Ishikawa (cell line): ENCODE data around the gene FAM204A.

Experiments used
- CEBPB ChIP-seq: IDR thresholded peaks from 2 replicates; pipeline ENCODE4 v1.6.1; 2012
- CREB1 ChIP-seq: IDR thresholded peaks from 2 replicates; pipeline ENCODE4 v1.6.1; 2012; ENCODE audit warnings: low read depth
- EGR1 ChIP-seq: IDR thresholded peaks from 2 replicates; pipeline ENCODE4 v1.6.1; 2012
- EP300 ChIP-seq: IDR thresholded peaks from 2 replicates; pipeline ENCODE4 v1.6.1; 2012; ENCODE audit warnings: borderline replicate concordance
- FOXM1 ChIP-seq: IDR thresholded peaks from 2 replicates; pipeline ENCODE4 v1.6.1; 2012; ENCODE audit warnings: low read depth, borderline replicate concordance
- MAX ChIP-seq: IDR thresholded peaks from 2 replicates; pipeline ENCODE4 v1.6.1; 2012
- NFIC ChIP-seq: IDR thresholded peaks from 2 replicates; pipeline ENCODE4 v1.6.1; 2012
- RAD21 ChIP-seq: IDR thresholded peaks from 2 replicates; pipeline ENCODE4 v1.6.1; 2012; ENCODE audit warnings: low read depth
- TAF1 ChIP-seq: IDR thresholded peaks from 2 replicates; pipeline ENCODE4 v1.6.1; 2012; ENCODE audit warnings: low read depth, mild to moderate bottlenecking
- TCF12 ChIP-seq: IDR thresholded peaks from 2 replicates; pipeline ENCODE4 v1.6.1; 2012; ENCODE audit warnings: low read depth
- TEAD4 ChIP-seq: IDR thresholded peaks from 2 replicates; pipeline ENCODE4 v1.6.1; 2012
- YY1 ChIP-seq: IDR thresholded peaks from 2 replicates; pipeline ENCODE4 v1.6.1; 2012; ENCODE audit warnings: low read depth
- ZBTB7A ChIP-seq: IDR thresholded peaks from 2 replicates; pipeline ENCODE4 v1.6.1; 2012; ENCODE audit warnings: low read depth
- TF ChIP-seq, protein P1 (sequence below): IDR thresholded peaks from 2 replicates; pipeline ENCODE4 v1.6.1; 2012
- TF ChIP-seq, protein P2 (sequence below): IDR thresholded peaks from 2 replicates; pipeline ENCODE4 v1.6.1; 2012; ENCODE audit warnings: low read depth, mild to moderate bottlenecking

FAM204A gene

GRCh38 chr10:118276204-118276603 lies 65.9 kb downstream of the FAM204A start:
- TF ChIP-seq CEBPB, result no peak
- TF ChIP-seq TCF12, result no peak
- TF ChIP-seq CREB1, result no peak
- TF ChIP-seq EGR1, result no peak
- no peak for TF ChIP-seq NFIC
- no peak for TF ChIP-seq ZBTB7A
- TF ChIP-seq YY1, result no peak
- no peak for TF ChIP-seq MAX
- no peak for TF ChIP-seq EP300
- TF ChIP-seq FOXM1, result no peak

- TF ChIP-seq, protein P1, sequence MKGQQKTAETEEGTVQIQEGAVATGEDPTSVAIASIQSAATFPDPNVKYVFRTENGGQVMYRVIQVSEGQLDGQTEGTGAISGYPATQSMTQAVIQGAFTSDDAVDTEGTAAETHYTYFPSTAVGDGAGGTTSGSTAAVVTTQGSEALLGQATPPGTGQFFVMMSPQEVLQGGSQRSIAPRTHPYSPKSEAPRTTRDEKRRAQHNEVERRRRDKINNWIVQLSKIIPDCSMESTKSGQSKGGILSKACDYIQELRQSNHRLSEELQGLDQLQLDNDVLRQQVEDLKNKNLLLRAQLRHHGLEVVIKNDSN, result no peak
- no peak for TF ChIP-seq TAF1
- TF ChIP-seq NFIC, result no peak
- no peak for TF ChIP-seq ZBTB7A
- no peak for TF ChIP-seq MAX
- TF ChIP-seq YY1, result no peak
- TF ChIP-seq EP300, result no peak
Observed at GRCh38 chr10:118273662-118274061, 68.5 kb downstream of the FAM204A start.

DNA sequence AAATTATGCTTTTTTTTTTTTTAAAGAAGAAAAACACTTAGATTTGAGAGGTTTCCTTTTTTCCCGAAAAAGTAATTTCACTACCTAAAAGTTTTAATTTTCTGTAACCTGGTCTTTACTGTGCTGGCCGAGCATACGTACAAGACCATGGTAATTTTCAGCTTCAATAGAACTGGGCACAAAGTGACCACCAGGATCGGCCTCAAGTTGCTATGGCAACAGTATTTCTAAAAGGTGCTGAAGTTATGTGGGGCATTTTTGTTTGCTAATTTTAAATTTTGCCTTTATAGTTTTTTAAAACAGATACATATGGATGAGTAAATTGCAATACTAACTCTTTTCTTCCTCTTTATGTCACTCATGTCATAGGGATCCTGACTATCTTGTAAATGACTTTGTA lies 69.4 kb downstream of the FAM204A start:
- TF ChIP-seq TAF1, result no peak
- no peak for TF ChIP-seq MAX
- no peak for TF ChIP-seq RAD21
- TF ChIP-seq TEAD4, result no peak
- TF ChIP-seq ZBTB7A, result no peak
- no peak for TF ChIP-seq CEBPB
- TF ChIP-seq, protein P1, result no peak
- no peak for TF ChIP-seq CREB1
- no peak for TF ChIP-seq FOXM1

DNA sequence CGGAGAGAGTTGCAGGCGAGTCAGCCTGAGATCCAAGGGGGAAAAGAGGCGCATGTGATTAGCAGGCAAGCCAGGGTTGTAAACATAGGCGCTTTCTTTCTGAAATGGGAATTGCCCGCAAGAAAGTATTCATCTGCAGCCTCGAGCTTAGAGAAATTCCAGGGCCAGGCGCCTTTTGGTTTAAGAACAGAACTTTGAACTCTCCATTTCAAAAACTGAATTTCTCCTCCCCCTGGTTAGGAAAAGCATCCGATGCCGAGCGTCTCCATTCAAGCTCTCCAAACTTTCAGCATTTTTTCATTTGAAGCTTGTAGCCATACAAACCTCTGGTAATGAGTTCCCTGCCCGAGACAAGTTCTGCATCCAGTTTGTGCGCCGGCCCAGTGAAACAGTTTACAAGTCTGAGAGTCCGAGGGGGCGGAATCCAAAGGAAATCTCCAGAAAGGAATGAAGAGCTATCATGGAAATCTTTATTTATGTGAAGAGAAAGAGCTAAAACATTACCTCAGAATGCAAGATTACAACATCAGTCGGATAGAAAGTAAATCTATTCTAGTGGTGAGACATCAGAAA lies 69.9 kb downstream of the FAM204A start:
- TF ChIP-seq ZBTB7A, result no peak
- no peak for TF ChIP-seq CEBPB
- no peak for TF ChIP-seq RAD21
- no peak for TF ChIP-seq TAF1
- TF ChIP-seq, protein P1, result no peak
- no peak for TF ChIP-seq TCF12
- TF ChIP-seq MAX, result no peak
- TF ChIP-seq, protein P2, sequence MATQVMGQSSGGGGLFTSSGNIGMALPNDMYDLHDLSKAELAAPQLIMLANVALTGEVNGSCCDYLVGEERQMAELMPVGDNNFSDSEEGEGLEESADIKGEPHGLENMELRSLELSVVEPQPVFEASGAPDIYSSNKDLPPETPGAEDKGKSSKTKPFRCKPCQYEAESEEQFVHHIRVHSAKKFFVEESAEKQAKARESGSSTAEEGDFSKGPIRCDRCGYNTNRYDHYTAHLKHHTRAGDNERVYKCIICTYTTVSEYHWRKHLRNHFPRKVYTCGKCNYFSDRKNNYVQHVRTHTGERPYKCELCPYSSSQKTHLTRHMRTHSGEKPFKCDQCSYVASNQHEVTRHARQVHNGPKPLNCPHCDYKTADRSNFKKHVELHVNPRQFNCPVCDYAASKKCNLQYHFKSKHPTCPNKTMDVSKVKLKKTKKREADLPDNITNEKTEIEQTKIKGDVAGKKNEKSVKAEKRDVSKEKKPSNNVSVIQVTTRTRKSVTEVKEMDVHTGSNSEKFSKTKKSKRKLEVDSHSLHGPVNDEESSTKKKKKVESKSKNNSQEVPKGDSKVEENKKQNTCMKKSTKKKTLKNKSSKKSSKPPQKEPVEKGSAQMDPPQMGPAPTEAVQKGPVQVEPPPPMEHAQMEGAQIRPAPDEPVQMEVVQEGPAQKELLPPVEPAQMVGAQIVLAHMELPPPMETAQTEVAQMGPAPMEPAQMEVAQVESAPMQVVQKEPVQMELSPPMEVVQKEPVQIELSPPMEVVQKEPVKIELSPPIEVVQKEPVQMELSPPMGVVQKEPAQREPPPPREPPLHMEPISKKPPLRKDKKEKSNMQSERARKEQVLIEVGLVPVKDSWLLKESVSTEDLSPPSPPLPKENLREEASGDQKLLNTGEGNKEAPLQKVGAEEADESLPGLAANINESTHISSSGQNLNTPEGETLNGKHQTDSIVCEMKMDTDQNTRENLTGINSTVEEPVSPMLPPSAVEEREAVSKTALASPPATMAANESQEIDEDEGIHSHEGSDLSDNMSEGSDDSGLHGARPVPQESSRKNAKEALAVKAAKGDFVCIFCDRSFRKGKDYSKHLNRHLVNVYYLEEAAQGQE, result no peak

DNA sequence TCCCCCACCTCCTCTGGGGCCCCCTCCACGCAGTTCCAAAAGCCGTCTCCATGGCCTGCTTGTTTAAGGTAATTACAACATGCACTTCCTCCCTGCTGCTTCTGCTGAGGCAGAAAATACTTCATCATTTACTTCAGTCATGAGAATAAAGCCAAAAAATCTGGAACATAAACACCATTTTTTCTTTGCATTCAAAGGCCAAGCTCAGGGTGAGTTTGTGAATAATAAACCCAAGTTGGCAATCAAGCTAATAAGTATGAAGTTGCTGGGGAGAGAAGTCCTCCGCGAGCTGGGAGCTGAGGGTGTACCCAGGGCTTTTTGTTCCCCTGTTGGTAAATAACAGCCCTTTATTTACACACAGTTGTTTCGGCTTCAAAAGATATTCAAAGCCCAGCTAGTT lies 70.5 kb downstream of the FAM204A start:
- no peak for TF ChIP-seq CEBPB
- TF ChIP-seq, protein P1, result no peak
- no peak for TF ChIP-seq TEAD4
- TF ChIP-seq TCF12, result no peak
- no peak for TF ChIP-seq EP300
- no peak for TF ChIP-seq MAX
- no peak for TF ChIP-seq YY1
- TF ChIP-seq, protein P2, result no peak
- no peak for TF ChIP-seq NFIC
- TF ChIP-seq EGR1, result no peak
- TF ChIP-seq FOXM1, result no peak
- no peak for TF ChIP-seq ZBTB7A
- no peak for TF ChIP-seq RAD21
- TF ChIP-seq TAF1, result no peak
- no peak for TF ChIP-seq CREB1
